NCI-H2227 (cell line): ENCODE data around the gene CCDC85C.
A peak's percentile ranks its signal among the peaks of the same experiment; 100 is the strongest.

Source experiments
- DNase-seq: peaks from one replicate; lab custom pipeline; 2025; ENCODE audit not compliant: unreplicated experiment; lab: John Stamatoyannopoulos, UW

CCDC85C gene

GRCh38 chr14:99481745-99482099 is 122.3 kb downstream of the CCDC85C start:
- peak; percentile 62 for DNase-seq

DNA sequence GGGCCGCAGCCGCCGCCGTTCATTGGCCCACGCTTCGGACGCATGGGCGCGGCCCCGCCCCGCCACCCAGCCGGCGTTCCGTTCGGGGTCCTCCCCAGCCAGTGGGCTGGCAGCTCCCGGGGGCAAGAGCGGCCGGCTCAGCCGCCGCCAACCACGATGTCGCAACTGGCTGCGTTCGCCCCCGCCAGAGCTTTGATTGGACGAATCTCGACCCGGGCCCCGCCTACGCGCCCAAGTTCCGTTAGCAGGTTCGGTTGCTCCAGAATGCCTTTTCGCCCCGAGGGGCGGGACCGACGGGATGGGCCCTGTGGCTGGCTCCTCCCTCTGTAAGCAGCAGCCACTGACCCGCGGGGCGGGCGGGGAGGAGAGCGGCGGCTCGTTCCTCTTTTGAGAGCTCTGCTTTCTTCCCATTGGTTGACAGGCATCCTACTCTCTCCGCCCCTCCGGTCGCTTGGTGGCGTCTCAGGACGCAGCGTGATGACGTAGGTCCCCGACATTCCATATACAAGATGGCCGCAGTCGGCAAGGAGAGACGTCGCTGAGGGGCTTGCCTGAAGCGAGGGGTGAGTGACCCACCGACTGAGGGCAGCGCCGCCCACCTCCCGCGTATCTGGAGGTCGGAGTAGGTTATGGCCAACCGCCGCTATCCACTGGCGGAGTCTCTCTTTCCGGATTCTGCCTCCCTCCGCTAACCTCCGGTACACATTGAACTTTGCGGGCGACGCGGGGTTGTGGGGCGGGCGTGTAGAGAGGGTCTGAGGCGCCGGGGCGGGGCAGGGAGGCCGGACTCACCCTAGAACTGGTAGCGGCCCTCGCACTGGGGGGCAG is 122.9 kb downstream of the CCDC85C start, which contains the start of gene CCNK:
Gene CCNK, plus strand, starts transcription at position 493 of the 828 bp plus-strand sequence. CDS start 11,269 bp downstream, outside the sequence.
- peak; percentile 99 for DNase-seq

GRCh38 chr14:99479906-99480869 is 123.8 kb downstream of the CCDC85C start, which contains the start of gene SETD3:
Gene SETD3 (minus strand): TSS chr14:99480859. CDS start chr14:99465805, 15,054 bp downstream.
- DNase-seq = peak; percentile 49

DNA sequence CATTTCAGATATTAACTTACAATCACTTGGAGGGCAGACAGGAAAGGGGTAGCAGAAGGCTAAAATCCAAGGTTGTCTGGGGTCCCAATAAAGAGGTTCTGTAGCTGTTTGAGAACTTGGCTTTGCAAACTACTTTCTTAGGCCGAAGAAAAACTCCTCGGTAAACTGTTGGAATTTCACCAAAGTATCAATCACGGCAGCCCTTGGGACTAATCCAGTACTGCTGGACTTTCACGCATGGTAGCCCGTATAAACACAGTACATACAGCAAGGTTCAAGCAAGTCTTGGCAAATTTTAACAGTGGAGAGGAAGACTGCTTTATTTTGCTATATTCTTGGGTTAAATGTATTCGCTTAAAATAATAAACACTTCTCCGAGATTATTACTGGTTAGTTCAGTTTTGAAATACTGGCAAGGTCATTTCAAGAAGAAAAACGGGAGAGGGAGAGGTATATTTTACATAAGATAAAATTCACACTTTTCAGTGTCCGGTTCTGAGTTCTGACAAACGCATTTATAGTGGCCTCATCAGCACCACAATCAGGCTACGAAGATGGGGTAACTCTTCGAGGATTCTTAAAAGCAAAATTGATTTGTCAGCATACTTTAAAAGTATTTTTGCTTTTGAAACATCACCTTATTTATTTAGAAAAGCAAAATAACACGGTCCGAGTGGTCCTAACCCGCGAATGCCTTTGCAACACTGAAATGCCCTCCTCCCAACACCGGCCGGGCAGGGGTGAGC is 124.7 kb downstream of the CCDC85C start:
- no peak for DNase-seq

- DNase-seq = no peak
Measured at GRCh38 chr14:99478128-99478527, 125.9 kb downstream of the CCDC85C start.

DNA sequence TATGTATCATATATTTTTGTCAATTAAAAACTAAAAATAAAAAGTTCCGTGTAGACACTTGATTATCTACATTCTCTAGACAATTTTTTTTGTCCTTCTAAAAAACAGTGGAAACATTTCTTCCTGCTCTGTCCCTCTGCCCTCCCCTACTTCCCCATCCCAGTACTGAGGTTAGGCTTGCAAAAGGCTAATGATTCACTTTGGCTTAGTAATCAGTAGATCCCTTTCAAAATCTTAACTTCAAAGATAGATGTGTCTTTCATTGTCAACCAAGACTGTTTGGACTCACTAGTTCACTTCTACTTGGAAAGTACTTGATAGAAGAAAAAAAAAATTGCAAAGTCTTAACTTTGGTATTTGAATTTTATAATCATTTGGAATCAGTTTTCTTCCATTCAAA is 127.1 kb downstream of the CCDC85C start:
- DNase-seq = no peak

DNA sequence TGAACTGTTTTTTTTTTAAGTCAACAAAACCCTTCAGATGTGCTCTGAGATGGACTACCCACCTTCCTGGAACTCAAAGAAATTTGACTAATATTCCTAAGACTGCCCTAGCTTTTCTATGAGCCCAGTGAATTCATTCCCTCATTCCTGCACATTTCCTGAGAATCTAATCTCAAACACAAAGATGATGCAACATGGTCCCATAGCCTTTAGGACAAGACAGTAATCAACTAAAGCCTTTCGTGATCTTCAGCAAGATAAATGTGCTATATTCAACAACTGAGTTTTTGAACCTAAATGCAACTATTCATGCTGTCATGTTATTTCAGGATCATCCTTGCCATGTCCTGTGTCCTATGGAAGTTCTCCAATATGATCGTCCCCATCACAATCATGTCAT is 128.3 kb downstream of the CCDC85C start:
- no peak for DNase-seq

DNA sequence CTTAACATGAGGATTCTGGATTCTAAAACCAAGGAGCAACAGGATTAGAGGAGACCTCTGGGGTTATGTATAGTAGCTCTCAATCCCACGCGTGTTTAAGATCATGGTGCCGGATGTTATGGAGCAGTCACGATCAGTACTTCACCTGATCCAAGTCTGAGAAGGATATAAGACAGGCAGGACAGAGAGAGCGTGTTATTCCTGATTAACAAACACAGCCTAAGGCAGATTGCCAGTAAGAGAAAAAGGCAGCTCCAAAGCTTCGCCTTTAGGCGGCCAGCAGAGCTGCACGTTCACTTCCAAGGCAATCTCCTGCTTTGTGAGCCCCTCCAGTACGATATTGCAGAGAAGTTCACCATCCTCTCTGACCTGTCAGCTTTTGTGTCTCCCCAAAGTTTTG is 128.8 kb downstream of the CCDC85C start:
- no peak for DNase-seq

DNA sequence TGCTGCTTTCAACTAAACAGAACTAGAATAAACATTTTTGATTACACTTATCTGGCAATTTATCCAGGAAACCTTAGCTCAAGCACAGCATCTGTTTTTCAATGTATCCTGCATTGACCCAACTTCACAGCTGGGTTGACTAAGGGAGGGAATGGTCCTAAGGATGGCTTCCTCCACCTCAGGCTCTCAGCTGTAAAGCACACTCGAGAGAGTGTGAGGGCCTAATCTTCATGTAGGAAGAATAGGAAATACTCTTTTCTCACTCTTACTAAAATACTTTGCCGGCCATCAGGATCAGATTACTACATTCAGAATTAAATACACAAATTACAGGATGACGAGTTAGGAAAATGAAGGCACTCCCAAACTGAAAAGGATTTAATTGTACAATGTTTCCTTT is 130.5 kb downstream of the CCDC85C start:
- no peak for DNase-seq

DNA sequence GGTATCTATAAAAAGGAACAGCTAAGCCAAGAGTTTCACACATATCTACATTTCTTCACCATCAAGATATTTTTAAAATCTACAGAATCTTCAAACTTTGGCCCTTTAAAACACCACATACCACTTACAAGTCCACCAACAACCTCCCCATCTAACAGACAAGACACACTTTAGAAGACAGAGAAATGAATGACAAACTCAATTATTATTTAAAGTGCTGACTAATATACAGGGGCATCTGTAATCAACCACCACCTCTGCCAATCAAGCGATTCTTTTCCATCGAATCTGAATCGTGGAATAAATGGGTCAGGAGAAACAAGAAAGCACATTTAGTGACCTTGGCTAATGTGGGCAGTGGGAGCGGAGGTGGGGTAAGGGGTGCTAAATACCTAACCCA is 131.1 kb downstream of the CCDC85C start:
- DNase-seq = no peak

GRCh38 chr14:99471731-99472130 is 132.3 kb downstream of the CCDC85C start:
- no peak for DNase-seq

GRCh38 chr14:99468836-99469592 is 135.0 kb downstream of the CCDC85C start:
- no peak for DNase-seq

GRCh38 chr14:99468081-99468480 is 135.9 kb downstream of the CCDC85C start:
- no peak for DNase-seq

DNA sequence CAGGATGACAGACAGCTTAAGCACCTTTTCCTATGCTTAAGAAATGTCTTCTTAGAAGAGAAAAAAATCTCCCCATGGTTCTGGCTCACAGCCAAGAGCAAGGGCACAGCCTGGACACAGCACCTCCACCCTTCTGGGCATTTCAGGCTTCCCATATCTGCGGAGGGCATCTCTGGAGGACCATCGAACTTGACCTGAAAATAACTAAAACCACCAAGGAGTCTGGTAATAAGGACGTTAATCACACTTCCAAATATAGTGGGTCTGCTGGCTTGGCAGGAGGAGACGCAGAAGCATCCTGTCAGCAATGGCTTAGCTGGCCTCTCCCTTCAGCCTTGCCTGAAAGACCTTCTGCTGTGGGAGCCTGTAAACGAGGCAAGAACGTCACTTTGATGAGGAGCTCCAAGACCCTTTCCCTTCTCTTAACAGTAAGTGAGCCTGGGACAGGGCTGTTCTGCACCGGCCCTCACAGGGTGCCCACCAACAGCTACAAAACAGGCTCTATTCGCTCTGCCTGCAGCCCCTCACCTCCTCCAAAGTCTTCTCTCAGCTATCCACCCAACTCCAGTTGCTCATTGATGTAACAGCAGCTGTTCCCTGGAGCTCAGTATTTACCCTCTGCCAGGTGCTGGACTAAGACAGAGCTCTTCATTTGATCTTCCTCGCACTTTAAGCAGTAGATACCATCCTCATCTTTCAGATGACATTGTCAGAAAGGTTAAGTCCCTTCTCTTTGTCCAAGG is 136.5 kb downstream of the CCDC85C start:
- peak; percentile 27 for DNase-seq

GRCh38 chr14:99466758-99467157 is 137.2 kb downstream of the CCDC85C start:
- no peak for DNase-seq

DNA sequence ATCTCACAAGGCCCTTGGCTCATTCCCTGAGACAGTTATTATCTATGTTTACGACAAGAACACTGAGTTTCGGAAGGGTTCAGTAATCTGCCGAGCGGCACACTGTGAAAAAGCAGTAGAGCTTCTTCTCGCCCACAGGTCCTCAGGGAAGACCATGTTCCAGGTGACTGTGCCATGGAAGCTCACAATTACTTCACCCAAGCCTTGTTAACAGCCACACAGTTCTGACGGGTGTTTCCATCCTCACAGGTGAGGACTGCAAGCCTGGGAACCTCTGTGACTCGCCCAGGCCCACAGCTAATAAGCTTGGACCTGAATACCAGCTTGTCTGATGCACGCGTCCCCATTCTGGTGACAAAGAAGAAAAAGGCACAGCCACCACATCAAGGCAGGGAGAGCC is 138.7 kb downstream of the CCDC85C start:
- no peak for DNase-seq

GRCh38 chr14:99463974-99464373 is 140.0 kb downstream of the CCDC85C start:
- no peak for DNase-seq

- DNase-seq = no peak
Measured at GRCh38 chr14:99462210-99462609, 141.8 kb downstream of the CCDC85C start.

DNA sequence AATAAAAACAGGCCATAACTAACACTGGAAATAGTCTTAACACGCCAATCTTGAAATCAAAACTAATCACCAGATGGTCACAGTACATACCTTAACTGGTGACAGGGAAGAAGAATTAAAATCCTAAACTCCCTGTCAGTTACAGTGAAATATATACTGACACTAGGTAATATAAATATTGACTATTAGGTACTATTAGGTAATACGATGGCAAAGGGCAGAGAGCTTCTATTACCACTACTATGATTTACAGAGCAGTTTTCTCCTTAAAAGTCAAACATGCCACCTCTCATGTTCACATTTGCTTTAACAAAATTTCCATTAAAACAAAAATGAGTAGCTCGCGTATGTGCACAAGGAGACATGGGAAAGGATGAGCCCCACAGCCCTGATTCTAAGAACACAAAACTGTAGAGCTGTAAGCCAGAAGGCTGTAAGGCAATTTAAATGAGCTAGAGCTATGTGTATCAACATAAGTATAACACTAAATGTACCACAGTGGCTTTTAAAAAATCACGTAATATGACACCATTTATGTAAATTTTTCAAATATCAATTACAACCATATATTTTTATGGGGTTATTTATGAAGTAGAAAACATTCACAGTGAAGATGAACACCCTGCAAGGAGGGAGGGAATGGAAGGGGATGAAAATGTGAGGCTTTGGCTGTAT is 142.5 kb downstream of the CCDC85C start:
- DNase-seq = no peak
